HG02623 (cell line): Measurements from ENCODE around the gene ELF4.

Experiments
- ATAC-seq: cut with Tn5 transposase; IDR thresholded peaks from one replicate; pipeline ENCODE4 v1.9.1; 2021; ENCODE audit warnings: moderate library complexity; ENCODE audit not compliant: unreplicated experiment

The ELF4 gene

DNA sequence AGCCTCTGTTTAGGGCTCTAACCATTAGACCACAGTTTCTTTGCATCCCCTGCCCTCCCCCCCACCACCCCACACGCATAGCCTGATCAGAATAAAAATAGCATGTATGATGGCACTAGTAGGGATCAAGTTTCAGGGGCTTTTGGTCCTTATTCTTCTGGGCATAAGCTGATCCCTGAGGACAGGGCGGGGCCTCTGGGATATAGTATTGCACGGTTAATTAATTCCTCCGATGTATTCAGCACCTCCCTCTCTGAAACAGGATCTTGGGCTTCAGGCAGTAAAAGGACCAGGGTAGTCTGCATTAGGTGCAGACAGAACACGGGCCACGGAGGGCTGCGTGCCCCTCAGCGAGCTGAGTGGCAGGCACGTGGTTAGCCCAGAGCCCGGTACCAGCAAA, 57.1 kb downstream of the ELF4 start:
- ATAC-seq = no peak

DNA sequence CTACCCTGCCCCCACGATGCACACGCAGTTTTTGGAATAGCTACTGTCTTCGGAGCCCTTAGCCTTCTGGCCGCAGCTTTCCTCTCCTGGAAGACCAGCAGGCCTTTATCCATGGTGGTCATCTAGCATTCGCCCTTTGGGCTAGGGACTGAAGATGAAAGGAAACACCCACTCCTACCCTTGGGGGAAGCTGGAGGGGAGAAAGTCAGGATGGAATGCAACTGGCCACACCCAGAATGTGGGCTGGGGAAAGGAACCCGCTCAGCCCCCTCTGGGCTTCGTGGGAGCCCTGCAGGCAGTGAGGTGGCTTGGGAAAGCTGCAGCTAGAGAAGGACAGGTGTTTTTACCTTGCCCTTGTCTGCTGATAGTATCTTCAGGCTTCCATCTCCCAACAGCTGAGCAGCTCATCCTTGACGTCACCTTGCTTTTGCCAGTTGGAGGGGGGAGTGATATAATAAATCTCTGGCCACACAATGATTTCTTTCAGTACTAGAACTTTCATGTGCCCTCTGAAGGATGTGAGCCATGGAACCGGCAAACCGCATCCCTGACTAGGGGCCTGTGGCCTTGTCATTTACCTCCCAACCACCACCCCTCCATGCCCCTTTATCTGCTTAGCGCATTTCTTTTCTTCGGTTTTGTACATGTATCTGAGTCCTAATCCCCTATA, 59.0 kb downstream of the ELF4 start:
- ATAC-seq = no peak

DNA sequence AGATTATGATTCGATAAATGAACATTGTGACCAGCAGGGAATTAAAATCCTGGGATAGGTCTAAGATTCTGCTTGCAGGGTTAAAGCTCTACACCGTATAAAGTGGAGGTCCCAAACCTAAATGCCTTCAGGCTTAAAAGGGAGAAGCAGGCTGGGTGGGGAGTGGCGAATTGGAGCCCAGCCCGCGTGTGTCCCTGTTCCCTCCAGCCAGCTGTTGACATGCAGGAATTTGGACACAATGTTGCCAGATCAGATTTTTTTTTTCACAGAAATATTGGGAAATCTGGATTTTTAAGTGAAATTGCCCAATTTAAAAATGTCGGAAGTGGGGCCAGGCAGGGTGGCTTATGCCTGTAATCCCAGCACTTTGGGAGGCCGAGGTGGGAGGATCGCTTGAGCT, 60.5 kb downstream of the ELF4 start:
- ATAC-seq = no peak

DNA sequence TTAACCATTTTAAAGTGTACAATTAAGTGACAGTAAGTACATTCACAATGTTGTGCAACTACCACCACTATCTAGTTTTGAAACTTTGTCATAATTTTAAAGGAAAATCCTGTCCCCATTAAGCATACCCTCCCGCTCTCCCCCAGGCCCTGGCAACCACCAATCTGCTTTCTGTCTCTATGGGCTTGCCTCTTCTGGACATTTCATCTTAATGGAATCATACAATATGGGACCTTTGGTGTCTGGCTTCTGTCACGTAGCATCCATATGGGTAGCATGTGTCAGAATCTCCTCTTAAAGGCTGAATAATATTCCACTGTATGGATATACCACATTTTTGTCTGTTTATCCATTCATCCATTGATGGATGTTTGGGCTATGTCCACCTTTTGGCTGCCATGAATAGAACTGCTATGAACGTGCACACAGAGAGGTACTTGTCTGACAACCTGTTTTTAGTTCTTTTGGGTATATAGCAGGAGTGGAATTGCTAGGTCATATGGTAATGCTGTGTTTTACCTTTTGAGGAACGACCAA, 61.5 kb downstream of the ELF4 start:
- no peak for ATAC-seq

DNA sequence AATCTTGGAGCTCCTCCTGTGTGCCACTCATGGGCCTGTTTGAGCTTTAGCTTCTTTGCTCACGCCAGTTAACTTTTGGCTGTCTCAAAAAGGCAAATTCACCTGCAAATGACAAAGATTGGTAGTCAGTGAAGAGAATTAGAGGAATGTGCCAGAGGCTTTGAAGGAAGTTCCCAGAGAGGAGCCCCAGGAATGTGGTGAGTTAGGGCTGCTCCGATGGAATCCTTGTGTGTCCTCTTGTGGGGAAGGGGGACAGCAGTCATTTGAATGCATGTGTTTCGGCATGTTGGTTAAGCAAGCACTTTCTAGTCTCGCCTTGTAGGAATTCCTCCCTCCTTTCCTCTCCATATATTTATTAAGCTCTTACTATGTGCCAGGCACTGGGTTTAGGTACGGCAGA, 62.9 kb downstream of the ELF4 start:
- ATAC-seq = no peak

DNA sequence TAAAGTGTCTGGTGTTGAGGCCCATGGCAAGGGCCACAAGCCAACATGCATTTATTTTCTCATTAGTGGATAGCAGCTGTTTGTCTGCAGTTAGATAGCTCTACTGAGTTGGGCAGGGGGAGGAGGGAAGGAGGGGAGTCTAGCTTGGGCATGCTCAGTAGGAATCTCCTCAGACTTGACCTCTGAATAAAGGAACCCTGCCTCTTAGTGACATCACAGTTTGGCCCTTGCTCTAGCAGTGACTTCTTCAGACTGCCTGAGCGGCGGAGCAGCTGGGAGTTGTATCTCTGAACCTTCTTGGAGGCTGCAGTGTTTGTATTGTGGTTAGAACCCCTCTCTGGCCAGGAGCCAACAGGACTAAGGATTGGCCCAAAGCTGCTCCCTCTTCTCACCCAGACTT, 70.5 kb downstream of the ELF4 start:
- no peak for ATAC-seq

DNA sequence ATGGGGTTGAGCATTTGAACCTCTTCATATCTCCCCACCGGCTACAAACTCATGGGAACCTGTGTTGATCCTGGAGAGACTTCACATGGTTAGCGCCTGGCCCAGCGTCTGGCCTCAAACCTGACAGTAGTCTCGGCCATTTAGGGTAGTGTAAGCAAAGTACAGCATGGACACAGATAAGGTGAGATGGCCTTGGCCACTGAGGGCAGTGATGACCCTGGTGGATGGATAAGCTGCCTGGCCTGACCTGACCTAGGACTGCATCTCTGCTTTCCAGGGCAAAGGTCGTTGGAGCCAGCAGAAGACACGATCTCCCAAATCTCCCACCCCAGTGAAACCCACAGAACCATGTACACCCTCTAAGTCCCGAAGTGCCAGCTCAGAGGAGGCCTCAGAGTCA, 76.1 kb downstream of the ELF4 start:
- ATAC-seq = no peak

DNA sequence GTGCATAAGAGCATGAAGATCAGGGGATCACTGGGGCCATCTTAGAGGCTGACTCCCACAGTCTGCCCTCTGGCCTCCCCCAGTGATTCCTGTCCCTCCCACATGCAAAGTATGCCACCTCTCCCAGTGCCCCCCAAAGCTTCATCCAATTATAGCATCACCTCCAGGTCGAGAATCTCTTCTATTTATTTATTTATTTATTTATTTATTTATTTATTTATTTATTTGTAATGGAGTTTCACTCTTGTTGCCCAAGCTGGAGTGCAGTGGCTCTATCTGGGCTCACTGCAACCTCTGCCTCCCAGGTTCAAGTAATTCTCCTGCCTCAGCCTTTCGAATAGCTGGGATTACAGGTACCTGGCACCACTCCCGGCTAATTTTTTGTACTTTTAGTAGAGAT, 77.7 kb downstream of the ELF4 start:
- ATAC-seq = no peak

DNA sequence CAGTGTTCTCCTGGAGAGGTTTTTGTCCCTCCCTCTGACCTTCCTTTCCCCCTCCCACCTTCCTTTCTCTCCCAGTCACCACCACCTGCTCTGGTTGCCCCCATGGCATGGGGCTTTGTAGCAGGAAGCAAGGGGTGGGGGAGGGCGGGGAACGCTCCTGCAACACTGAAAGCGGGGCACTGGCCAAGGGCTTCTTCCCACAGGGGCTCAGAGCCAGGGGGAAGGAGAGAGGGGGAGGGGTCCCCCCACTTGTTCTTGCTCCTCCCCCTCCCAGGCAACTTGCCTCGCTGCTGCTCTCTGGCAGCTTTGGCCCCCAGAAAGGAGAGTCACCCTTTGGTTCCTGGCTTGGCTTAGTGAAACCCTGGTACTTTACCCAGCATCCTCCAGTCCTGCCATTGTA, 79.5 kb downstream of the ELF4 start:
- ATAC-seq = no peak

DNA sequence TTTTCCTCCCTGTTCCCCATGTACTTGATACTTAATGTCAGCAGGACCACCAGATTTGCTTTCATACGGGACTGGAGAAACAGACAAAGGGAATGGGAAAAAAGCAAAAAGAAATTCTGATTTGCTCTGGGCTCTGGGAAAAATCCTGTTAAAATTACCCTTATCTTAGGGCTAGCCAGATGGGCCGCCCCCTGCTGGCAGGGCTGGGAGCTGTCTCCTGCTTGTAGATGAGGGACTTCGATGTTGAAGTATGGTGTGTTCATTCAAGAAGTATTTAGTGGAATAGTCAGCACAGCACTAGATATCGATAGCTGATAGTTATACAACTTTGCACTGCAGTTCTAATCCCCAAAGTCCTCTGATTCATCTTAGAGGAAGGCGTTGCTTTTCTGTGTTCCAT, 82.1 kb downstream of the ELF4 start:
- no peak for ATAC-seq

DNA sequence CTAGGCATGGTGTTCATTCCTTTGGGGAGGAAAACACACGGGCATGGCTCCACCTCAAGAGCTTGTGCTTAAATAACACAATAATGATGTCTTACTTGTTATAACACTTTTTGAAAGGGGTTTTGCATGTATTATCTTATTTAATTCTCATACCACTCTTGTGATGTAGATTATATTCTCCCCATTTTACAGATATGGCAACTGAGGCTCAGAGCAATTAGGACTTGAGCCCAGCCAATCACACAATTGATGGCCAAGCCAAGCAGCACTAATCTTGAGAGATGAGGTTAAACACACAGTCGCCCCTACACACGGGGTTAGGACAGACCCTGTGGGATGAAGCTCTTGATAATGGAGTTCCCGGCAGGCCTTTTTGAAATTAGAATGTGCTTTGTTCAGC, 82.7 kb downstream of the ELF4 start:
- no peak for ATAC-seq

DNA sequence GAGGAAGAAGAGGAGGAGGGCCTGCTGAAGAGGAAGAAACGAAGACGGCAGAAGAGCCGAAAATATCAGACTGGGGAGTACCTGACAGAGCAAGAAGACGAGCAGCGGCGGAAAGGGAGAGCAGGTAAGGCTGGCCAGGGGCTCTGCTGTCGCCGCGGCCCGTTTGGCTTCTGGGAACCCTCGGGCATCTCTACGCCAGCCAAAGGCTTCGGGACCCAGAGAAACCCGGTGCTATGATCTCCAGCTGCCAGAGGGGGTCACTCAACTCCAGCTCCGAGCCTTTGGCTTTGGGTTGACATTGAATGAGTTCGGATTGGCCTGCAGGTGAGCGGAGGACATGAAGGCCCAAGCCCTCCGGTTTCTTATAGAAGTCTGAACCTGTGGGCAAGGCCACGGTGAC, 85.0 kb downstream of the ELF4 start:
- no peak for ATAC-seq

DNA sequence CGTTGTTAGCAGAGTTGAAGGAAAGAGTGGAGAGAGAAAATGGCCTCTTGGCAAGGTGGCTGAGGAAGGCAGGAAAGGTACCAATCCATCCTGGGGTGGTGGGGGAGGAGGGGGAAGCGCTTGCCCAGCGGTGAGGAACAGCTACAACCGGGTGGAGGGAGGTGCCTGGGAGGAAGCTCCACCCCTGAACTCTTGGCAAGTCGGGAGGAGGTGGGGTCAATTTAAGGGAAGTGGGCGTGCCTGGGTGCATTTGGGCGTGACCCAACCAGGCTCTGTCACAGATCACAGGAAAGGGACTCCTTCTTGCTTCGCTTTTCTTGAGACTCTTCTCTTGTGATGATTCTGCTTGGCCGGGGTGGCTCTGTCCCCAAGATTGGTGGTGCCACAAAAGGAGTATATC, 86.2 kb downstream of the ELF4 start:
- ATAC-seq = peak; percentile 96

DNA sequence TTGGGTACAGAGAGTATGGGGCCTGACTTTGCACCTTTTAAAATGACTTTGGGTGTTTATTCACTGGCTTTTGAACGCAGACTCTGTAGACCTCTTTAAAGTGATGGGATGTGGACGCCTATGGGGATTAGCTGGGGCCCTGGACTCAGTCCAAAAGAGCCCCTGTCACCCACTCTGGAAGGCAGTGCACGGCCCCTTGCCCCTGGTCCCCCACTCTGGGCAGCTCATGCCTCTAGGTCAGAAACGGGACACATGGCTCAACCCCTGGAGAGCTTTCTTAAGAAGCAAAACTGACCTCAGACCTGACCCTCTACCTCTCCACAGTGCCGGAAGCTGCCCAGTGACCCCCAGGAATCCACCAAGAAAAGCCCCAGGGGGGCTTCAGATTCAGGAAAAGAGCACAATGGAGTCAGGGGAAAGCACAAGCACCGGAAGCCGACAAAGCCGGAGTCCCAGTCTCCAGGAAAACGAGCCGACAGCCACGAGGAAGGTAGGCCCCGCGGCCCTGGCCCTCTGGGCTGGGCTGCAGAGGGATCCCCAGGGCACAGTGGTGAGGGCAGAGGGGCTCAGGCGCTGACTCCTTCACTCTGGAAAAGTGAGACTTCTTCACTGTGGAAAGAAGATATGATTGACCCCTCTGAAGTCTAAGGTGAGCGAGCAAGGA, 89.5 kb downstream of the ELF4 start:
- ATAC-seq = no peak

DNA sequence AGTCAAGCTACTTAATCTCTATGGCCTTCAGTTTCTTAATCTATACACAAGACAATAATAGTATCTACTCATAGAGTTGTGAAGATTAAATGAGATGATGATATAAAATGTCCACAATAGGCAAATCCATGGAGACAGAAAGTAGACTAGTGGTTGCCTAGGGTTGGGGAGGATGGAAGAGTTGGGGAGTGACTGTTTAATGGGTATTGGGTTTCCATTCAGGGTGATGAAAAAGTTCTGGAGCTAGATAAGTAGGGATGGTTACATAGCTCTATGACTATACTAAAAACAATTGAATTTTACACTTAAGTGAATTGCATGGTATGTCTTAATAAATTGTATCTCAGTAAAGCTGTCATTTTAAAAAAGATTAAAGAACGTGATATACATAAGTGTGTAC, 92.2 kb downstream of the ELF4 start:
- no peak for ATAC-seq

DNA sequence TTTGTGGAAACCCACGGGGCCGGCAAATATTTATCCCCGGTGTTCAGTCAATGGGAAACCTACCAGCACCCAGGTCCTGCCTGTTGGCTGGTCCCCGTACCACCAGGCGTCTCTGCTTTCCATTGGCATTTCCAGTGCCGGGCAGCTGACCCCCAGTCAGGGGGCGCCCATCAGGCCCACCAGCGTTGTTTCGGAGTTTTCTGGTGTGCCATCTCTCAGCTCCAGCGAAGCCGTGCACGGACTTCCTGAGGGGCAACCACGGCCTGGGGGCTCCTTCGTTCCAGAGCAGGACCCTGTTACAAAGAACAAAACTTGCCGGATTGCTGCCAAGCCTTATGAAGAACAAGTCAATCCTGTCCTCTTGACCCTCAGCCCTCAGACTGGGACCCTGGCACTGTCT, 95.1 kb downstream of the ELF4 start:
- ATAC-seq = no peak
